Hematopoietic multipotent progenitor cell treated with erythropoietin and hydrocortisone succinate and interleukin-3 and kit ligand, for 8 days (in vitro differentiated cells): Measurements from ENCODE around the gene TNFRSF12A.
A peak's percentile ranks its signal among the peaks of the same experiment; 100 is the strongest.

Experiments used
- DNase-seq: peaks from one replicate; pipeline ENCODE4 v3.0.0-alpha.2; 2015

TNFRSF12A gene

DNA sequence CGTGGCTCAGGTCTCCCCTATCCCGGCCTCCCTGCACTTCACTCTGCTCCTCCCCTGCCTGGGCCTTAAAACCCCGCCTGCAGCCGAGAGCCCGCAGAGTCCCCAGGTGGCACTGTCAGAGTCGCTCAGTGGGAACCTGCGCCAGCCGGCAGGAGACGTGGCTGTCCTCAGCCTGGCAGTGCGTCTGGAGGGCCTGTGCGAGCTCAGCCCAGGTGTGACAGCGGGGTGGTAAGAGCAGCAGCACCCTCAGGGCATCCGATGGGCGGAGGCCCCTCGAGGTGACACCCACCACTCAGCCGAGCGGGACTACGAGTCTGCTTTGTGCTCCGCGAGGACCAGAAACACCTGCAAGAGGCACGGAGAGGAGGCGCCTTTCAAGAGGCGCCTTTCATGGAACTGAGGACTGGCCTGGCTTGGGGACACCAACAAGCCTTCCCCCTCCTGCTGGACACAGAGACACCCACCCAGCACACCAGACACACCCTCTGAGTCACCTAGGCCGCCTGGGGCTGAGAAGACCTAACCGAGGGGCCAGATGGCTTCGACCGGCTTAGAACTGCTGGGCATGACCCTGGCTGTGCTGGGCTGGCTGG lies 7.2 kb upstream of the TNFRSF12A start, which contains the start of gene CLDN9:
Gene CLDN9 (plus strand): TSS at position 96 of the 593 bp plus-strand sequence. CDS start 440 bp downstream, at position 536.
- no peak for DNase-seq

GRCh38 chr16:3013491-3013951 lies 6.6 kb upstream of the TNFRSF12A start:
- no peak for DNase-seq

DNA sequence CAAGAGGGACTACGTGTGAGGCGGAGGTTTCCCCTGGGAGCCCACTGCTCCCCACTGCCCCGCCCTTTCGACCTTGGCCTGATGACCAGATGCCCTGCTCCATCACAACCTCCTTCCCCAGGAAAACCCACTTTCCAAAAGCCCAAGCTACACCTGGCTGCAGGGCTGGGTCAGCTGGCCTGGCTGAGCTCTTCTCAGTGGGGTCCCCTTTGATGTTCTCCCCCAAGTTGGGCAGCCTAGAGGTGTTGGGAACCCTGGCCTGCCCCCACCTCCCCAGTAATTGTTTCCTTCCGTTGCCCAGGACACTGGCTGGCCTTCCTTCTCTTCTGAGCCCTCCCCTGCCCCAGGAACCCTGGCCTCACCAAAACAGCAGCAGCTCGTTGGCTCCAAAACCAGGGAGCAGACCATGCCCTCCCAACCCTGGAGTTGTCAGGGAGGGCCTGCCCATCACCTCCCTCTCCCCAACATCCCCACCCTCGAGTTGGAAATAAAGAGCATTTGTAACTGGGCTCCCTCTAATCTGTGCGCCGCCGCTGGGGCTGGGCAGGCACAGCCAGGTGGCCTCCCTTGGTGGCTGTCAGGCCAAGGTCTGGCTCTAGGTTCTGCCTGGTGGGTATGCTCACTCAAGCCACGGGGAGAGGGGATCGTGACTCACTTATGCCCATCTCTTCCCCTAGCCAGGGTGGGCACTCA lies 6.0 kb upstream of the TNFRSF12A start:
- no peak for DNase-seq

DNA sequence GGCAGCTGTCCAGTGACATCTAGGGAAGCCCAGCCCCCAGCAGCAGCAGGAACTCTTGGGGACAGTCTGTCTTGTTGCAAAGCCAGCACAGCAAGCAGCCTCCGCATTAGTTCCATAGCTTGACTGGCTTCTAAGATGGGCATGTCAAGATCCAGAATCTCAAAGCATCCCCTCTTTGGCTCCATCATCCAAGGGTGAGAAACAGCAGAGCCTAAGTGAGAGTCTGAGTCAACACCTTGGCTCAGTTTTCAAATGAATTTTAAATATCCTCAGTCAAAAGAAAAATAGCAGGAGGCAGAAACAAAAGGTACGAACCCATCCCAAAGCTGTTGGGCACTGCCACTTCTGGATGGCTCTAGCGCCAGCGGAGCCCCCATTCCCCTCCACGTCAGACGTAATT lies 5.2 kb upstream of the TNFRSF12A start:
- no peak for DNase-seq

GRCh38 chr16:3015865-3016521 lies 4.2 kb upstream of the TNFRSF12A start:
- peak; percentile 70 for DNase-seq

DNA sequence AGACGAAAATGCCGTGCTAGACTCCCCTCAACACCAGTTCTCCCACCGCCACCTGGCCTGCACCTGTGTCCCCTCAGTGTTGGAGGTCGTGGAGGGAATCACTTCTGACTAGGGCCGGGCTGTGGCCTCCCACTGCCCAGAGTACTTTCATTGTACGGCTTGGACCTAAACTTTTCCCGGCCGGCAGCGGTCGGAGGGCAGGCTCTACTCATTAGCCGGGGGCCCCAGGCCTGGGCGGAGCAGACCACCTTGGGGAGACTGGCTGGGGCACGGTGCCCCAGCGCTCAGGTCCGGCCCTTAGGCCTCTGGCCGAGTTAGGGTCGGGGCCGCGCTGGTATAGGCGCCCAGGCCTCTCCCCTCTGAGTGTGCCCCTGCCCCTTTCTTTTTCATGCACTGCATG lies 2.8 kb upstream of the TNFRSF12A start:
- no peak for DNase-seq

DNA sequence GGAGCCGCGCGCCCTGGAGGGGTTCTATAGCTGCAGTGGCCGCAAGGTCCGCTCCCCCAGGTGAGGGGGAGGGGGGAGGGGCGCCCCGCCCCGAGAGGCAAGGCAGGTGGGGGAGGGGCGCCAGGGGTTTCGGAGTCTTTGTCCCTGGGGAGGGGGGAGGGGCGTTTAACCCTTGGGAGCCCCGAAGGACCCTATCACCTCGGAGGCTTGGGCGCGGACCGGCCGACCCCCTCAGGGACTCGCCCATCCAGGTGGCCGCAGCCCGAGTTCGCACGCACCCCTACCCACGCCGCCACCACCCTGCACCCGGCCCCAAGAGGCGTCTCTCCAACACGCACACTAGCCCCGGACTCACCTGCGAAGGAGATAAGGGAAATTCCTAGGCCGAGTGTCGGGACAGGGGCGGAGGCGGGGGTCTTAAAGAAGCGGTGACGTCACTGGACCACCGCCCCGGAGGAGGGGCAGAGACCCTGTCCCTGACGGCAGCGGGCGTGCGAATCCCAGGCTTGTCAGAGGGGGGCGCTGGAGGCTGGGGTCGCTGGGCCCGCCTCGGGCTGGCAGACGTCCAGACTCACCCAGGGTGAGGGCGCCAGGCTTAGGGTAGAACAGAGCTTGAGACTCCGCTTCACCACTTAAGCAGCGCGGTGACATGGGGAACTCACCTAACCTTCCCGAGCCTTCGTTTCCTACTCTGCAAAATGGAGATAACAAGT lies 2.2 kb upstream of the TNFRSF12A start, which contains the start of gene CLDN6:
Gene CLDN6 (minus strand): TSS at position 390 of the 713 bp plus-strand sequence. CDS start 2,162 bp downstream, outside the sequence.
- peak; percentile 66 for DNase-seq

DNA sequence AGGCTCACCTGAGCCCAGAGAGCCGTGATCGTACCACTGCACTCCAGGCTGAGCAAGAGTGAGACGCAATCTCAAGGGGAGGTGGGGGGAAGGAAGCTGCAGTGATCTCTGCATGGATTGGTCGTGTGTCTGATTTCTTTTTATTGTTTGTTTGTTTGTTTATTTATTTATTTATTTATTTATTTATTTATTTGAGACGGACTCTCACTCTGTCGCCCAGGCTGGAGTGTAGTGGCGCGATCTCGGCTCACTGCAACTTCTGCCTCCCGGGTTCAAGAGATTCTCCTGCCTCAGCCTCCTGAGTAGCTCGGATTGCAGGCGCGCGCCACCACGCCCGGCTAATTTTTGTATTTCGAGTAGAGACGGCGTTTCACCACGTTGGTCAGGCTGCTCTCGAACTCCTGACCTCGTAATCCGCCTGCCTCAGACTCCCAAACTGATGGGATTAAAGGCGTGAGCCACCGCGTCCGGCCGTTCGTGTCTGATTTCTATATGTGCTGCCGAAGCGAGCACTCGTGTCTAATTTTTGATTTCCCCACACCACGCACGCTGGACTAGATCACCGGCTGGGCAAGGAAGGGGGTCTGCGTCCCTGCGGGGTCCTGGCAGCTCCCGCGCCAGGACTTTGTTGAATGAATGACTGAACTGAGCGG lies 448 bp upstream of the TNFRSF12A start:
- DNase-seq, result no peak

GRCh38 chr16:3020604-3021448 lies 658 bp downstream of the TNFRSF12A start:
- DNase-seq, result peak; percentile 58

- DNase-seq, result peak; percentile 78
Observed at GRCh38 chr16:3021449-3022207, 1.5 kb downstream of the TNFRSF12A start.

DNA sequence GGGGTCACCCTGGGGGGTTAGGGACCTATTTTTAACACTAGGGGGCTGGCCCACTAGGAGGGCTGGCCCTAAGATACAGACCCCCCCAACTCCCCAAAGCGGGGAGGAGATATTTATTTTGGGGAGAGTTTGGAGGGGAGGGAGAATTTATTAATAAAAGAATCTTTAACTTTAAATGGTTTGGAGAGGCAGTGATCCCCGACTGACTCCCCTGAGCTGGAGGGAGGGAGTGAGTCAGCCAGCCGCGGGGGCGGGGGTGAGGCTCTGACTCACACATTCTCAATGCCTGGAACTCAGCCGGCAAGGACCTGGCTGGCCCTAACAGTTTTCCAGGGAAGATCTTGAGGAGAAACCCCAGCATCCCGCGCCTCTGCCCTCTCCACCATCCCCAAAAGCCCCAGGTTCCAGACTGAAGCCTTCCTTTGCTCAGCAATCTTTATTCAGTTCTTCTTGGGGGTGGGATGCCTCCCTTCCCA lies 2.1 kb downstream of the TNFRSF12A start:
- peak; percentile 78 for DNase-seq

DNA sequence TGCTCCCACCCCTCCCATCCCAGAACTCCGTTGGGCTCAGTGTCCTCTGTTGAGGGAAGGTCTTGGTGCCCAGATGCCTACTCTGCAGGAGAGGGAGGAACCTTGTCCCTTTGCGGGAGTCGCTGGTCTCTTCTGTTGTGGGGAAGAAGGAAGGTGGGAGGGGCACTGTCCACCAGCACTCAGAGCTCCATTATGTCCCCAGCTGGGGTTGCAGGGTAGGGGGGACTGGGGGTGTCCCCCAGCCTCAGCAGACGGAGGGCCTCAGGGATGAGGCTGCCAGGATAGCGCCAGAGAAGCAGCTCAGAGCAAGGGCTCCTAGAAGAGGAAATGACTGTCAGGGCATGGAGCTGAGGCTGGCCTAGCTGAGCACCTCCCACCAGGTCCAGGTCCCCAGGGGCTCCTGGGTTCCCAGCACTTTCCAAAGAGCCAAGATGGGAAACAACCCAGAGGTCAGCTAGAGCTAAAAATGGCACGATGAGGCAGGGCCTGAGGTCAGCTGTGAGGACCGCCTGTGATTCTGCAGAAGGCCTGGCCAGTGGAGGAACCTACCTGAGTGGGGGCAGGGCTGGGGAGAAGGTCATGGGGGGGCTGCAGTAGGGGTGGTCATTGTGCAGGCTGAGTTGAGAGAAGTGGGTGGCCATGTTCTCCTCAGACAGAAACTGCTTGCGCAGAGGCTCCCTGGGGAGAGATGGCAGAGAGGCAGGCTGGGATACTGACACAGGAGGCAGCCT lies 2.7 kb downstream of the TNFRSF12A start:
- DNase-seq, result no peak

- peak; percentile 73 for DNase-seq
Observed at GRCh38 chr16:3023415-3023668, 3.2 kb downstream of the TNFRSF12A start.

GRCh38 chr16:3023669-3024478 lies 3.7 kb downstream of the TNFRSF12A start, which contains the start of the genes HCFC1R1 and THOC6:
Gene HCFC1R1 (minus strand): TSS chr16:3023942. CDS start chr16:3023941, 1 bp downstream.
Gene THOC6 (plus strand): TSS chr16:3024035. CDS start chr16:3024327, 292 bp downstream.
- peak; percentile 98 for DNase-seq

DNA sequence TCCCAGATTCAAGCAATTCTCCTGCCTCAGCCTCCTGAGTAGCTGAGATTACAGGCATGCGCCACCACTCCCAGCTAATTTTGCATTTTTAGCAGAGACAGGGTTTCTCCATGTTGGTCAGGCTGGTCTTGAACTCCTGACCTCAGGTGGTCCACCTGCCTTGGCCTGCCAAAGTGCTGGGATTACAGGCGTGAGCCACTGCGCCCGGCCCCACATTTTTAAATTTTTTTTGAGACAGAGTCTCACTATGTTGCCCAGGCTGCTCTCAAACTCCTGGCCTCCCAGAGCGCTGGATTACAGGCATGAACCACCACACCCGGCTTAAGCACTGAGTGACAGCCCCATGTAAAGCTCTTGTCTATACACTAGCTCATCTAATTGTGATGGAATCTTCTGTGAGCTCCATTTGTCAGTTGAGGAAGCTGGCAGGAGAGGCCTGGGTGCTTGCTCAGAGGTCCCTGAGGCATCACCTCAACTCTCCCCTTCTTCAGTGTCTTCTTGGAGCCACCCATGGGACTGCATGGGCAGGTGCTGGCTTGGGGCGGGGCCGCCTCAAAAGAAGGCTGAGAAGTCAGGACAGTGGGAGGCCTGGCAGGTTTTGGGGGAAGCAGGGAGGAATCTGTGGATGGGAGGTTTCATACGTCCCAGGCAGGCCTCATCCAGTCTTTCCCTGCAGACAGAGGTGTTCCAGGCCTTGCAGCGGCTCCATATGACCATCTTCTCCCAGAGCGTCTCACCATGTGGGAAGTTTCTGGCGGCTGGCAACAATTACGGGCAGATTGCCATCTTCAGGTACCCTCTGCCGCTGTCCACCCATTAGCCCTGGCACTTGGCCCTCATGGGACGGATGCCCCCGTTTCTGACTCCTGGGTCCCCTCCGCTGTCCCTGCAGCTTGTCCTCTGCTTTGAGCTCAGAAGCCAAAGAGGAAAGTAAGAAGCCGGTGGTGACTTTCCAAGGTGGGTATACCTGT lies 5.1 kb downstream of the TNFRSF12A start:
- no peak for DNase-seq

GRCh38 chr16:3026003-3026378 lies 5.8 kb downstream of the TNFRSF12A start:
- no peak for DNase-seq

GRCh38 chr16:3026609-3027488 lies 6.7 kb downstream of the TNFRSF12A start:
- no peak for DNase-seq
